Stomach (tissue), 4 donors: Measurements from ENCODE around the gene CEACAM7.

Experiments used
- CTCF ChIP-seq, 7 experiments: fragments of 450-650 bp in 4 of 7; fragments of 200-600 bp in 3 of 7; sonication (generic) in 3 of 7; IDR thresholded peaks; one replicate each; pipeline ENCODE4 v1.5.1; 2016 to 2019; ENCODE audit warnings: antibody characterized with exemption in 7 of 7, control low read depth in 2 of 7, mild to moderate bottlenecking in 1 of 7
- EP300 ChIP-seq: sonication (generic); formaldehyde crosslinking; IDR thresholded peaks from one replicate; pipeline ENCODE4 v1.6.1; 2017; ENCODE audit warnings: antibody characterized with exemption
- POLR2A ChIP-seq, 4 donors: fragments of 450-650 bp; IDR thresholded peaks; one replicate each; pipeline ENCODE4 v1.6.1; 2016; ENCODE audit warnings: antibody characterized with exemption in 4 of 4, control low read depth in 2 of 4, mild to moderate bottlenecking in 1 of 4, moderate library complexity in 1 of 4

GRCh38 chr19:41711376-41712261 is 23.5 kb upstream of the CEACAM7 start:
- no peak for TF ChIP-seq CTCF (IDR thresholded peaks at IDR 0.05)
- TF ChIP-seq POLR2A (IDR thresholded peaks at IDR 0.05): no peak
- TF ChIP-seq EP300: no peak
